Ascending aorta (tissue), 2 donors: ENCODE data around the gene AARS1. TPM values are rescaled to one million over a fixed set of nuclear protein-coding genes. Genes with fewer than 3 reads are reported as not detected.
"Not testable (repeated sequence)": the region's sequence is repeated elsewhere in the genome, so short reads cannot be mapped to it uniquely, and the experiment has no call there.

Experiments used
- DNase-seq, 2 donors: peaks; one replicate each; pipeline ENCODE4 v3.0.0-alpha.2; 2019; ENCODE audit warnings: low spot score in 2 of 2
- H3K27ac ChIP-seq, 2 donors: fragments of 200-600 bp; sonication (generic); one replicate each; pipeline ENCODE4 v1.5.1; 2016 to 2017; ENCODE audit warnings: mild to moderate bottlenecking in 1 of 2
- H3K27me3 ChIP-seq: fragments of 200-600 bp; sonication (generic); one replicate; pipeline ENCODE4 v1.5.1; 2017
- H3K36me3 ChIP-seq, 2 donors: fragments of 200-600 bp; sonication (generic); one replicate each; pipeline ENCODE4 v1.5.1; 2016
- H3K4me1 ChIP-seq, 2 donors: fragments of 200-600 bp; sonication (generic); one replicate each; pipeline ENCODE4 v1.5.1; 2016 to 2017; ENCODE audit warnings: mild to moderate bottlenecking in 1 of 2
- H3K4me3 ChIP-seq, 2 donors: fragments of 200-600 bp; sonication (generic); one replicate each; pipeline ENCODE4 v1.5.1; 2016 to 2017; ENCODE audit warnings: mild to moderate bottlenecking in 1 of 2
- H3K9me3 ChIP-seq, 2 donors: fragments of 200-600 bp; sonication (generic); one replicate each; pipeline ENCODE4 v1.5.1; 2016
- CTCF ChIP-seq, 3 experiments: fragments of 200-600 bp in 2 of 3; fragments of 450-650 bp in 1 of 3; sonication (generic) in 2 of 3; IDR thresholded peaks; one replicate each; pipeline ENCODE4 v1.5.1; 2016 to 2019; ENCODE audit warnings: antibody characterized with exemption in 3 of 3, mild to moderate bottlenecking in 1 of 3, moderate library complexity in 1 of 3
- intact Hi-C: fragments of 100-400 bp; cut with DNase I; formaldehyde crosslinking; loops from one replicate; pipeline ENCODE4 v1.15.1; 2023
- total RNA-seq: library from RNA; depleted of rRNA; stranded (reverse); fragments of >200 nt; gene quantifications from one replicate; pipeline ENCODE4 v1.1.0, GENCODE V29; 2016

Gene AARS1
- total RNA-seq, 1 donor from 2014 or later, result 19.3 TPM

DNA sequence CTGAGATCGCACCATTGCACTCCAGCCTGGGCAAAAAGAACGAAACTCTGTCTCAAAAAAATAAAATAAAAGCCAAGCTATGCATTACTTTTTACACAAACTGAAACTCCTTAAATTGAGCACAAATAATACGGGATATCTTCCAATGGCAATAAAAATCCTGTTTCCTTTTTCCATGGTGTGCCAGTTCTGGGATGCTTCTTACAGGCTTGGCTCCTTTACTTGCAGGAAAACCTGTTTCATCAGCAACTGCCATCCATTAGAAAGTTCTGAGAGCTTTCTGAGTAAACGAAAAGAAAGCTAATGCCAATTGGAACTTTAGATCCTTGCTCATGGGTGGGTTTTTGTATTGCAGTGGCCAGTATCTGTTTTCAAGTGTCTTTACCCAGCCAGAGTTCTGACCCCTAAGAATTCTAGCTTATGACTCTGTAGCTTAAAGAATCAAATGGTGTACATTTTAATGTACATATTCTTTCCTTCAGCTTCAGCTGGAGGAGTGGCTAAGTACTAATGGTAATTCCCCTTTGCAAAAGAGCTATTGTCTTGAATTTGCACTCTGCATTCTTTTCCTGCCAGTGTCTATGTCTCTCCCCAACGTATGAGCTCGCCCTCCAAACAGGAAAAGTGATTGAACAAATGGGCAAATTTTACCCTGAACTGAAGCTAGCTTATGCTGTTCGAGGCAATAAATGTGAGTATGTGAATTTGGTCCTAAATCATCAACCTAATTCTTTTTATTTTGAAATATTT is 35.9 kb upstream of the AARS1 start:
- Histone ChIP-seq H3K9me3 (no peaks in the 10 kb centered on the region), H3K4me1 (no peaks in the 10 kb centered on the region), H3K36me3 (peaks cover 59 to 86% of the 10 kb centered on the region in 2 donors), H3K27me3 (no peaks in the 10 kb centered on the region), H3K4me3 (no peak overlapping the region), H3K27ac (no peak overlapping the region)
- TF ChIP-seq CTCF (IDR thresholded peaks at IDR 0.05), result no peak
- intact Hi-C loops, result no loop called here
- no peak for DNase-seq

DNA sequence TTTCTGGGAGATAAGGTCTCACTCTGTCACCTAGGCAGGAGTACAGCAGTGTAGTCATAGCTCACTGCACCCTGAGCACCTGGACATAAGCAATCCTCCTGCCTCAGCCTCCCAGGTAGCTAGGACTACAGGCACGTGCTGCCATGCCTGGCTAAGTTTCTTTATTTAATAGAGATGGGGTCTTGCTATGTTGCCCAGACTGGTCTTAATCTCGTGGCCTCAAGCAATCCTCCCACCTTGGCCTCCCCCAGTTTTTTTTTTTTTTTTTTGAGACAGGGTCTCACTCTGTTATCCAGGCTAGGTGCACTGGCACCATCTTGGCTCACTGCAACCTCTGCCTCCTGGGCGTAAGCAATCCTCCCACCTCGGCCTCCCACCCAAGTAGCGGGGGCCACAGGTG is 30.8 kb upstream of the AARS1 start:
- no peaks in the 10 kb centered on the region for H3K27me3 ChIP-seq
- no peak overlapping the region for H3K4me3 ChIP-seq
- H3K27ac ChIP-seq, result no peak overlapping the region
- peaks cover 56 to 92% of the 10 kb centered on the region in 2 donors for H3K36me3 ChIP-seq
- no peaks in the 10 kb centered on the region for H3K9me3 ChIP-seq
- H3K4me1 ChIP-seq, result no peaks in the 10 kb centered on the region
- no peak for TF ChIP-seq CTCF (IDR thresholded peaks at IDR 0.05)
- DNase-seq, result no peak
- intact Hi-C loops, result no loop called here

- H3K4me3 ChIP-seq, H3K36me3 ChIP-seq, H3K4me1 ChIP-seq, H3K27ac ChIP-seq, intact Hi-C loops, DNase-seq, H3K9me3 ChIP-seq, H3K27me3 ChIP-seq: not testable (repeated sequence)
Measured at GRCh38 chr16:70307726-70308125, 18.4 kb upstream of the AARS1 start.

- no peaks in the 10 kb centered on the region for H3K4me1 ChIP-seq
- no peak overlapping the region for H3K27ac ChIP-seq
- no peak for DNase-seq
- no peaks in the 10 kb centered on the region for H3K27me3 ChIP-seq
- peaks cover 0 to 3% of the 10 kb centered on the region in 2 donors for H3K36me3 ChIP-seq
- TF ChIP-seq CTCF (IDR thresholded peaks at IDR 0.05), result no peak
- H3K9me3 ChIP-seq, result no peaks in the 10 kb centered on the region
- intact Hi-C loops, result no loop called here
- no peak overlapping the region for H3K4me3 ChIP-seq
Measured at GRCh38 chr16:70306880-70307279, 17.6 kb upstream of the AARS1 start.

- TF ChIP-seq CTCF (IDR thresholded peaks at IDR 0.05), result no peak
- Histone ChIP-seq H3K4me1 (no peaks in the 10 kb centered on the region), H3K9me3 (no peaks in the 10 kb centered on the region), H3K27me3 (no peaks in the 10 kb centered on the region), H3K4me3 (no peak overlapping the region), H3K36me3 (peaks cover 0 to 7% of the 10 kb centered on the region in 2 donors), H3K27ac (no peak overlapping the region)
- intact Hi-C loops, result no loop called here
- no peak for DNase-seq
Measured at GRCh38 chr16:70304892-70305448, 15.7 kb upstream of the AARS1 start.

DNA sequence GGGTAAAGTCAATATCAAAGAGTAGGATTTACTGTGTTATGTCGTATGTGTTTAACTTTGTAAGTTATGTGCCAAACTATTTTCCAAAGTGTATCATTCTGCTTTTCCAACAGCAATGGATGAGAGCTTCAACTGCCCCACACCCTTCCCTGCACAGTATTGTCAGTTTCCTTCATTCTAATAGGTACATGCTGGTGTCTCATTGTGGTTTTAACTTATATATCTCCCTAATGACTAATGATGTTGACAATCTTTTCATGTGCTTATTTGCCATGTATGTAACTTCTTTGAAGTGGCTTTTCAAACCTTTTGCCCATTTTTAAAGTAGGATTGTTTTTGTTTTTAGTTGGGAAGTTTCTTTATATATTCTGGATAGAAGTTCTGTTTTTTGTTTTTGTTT is 13.4 kb upstream of the AARS1 start:
- TF ChIP-seq CTCF (IDR thresholded peaks at IDR 0.05), result no peak
- DNase-seq, result no peak
- Histone ChIP-seq H3K27me3 (no peaks in the 10 kb centered on the region), H3K4me1 (peaks cover 0 to 7% of the 10 kb centered on the region in 2 donors), H3K36me3 (peaks cover 0 to 5% of the 10 kb centered on the region in 2 donors), H3K9me3 (no peaks in the 10 kb centered on the region), H3K27ac (no peak overlapping the region), H3K4me3 (no peak overlapping the region)
- intact Hi-C loops, result no loop called here
